OCI-LY1 (cell line): ENCODE results near the gene CCDC196.

Source experiments
- H2AFZ ChIP-seq: fragments of 200-600 bp; sonication (generic), shearing (Covaris generic); 2 replicates; pipeline ENCODE4 v1.6.0; 2014; ENCODE audit warnings: antibody characterized with exemption, mild to moderate bottlenecking, low read length
- H3F3A ChIP-seq: fragments of 200-600 bp; sonication (generic), shearing (Covaris generic); 2 replicates; pipeline ENCODE4 v1.6.0; 2014; ENCODE audit warnings: mild to moderate bottlenecking, antibody characterized with exemption, low read length, moderate library complexity; ENCODE audit not compliant: insufficient read depth
- H3K27ac ChIP-seq: fragments of 200-600 bp; sonication (generic); 2 replicates; pipeline ENCODE4 v1.5.1; 2014; ENCODE audit warnings: low read length, mixed run types, mild to moderate bottlenecking, low read depth; ENCODE audit not compliant: poor library complexity, severe bottlenecking
- H3K27me3 ChIP-seq: fragments of 200-600 bp; sonication (generic); 2 replicates; pipeline ENCODE4 v1.6.0; 2014; ENCODE audit warnings: antibody characterized with exemption, mild to moderate bottlenecking, low read length, moderate library complexity; ENCODE audit not compliant: insufficient read depth
- H3K36me3 ChIP-seq: fragments of 200-600 bp; sonication (generic); 2 replicates; pipeline ENCODE4 v1.6.1; 2014; ENCODE audit warnings: mild to moderate bottlenecking, antibody characterized with exemption, low read length, moderate library complexity, mixed read lengths; ENCODE audit not compliant: insufficient read depth
- H3K4me1 ChIP-seq: fragments of 200-600 bp; sonication (generic); 2 replicates; pipeline ENCODE4 v1.5.1; 2014; ENCODE audit warnings: mild to moderate bottlenecking, low read length, moderate library complexity; ENCODE audit not compliant: insufficient read depth, severe bottlenecking
- H3K4me2 ChIP-seq: fragments of 200-600 bp; sonication (generic), shearing (Covaris generic); 2 replicates; pipeline ENCODE4 v1.6.1; 2014; ENCODE audit warnings: low read length
- H3K4me3 ChIP-seq: fragments of 200-600 bp; sonication (generic); 2 replicates; pipeline ENCODE4 v1.5.1; 2014; ENCODE audit warnings: low read length, low read depth, mild to moderate bottlenecking, mixed read lengths; ENCODE audit not compliant: poor library complexity, severe bottlenecking
- H3K79me2 ChIP-seq: fragments of 200-600 bp; shearing (Covaris generic); 2 replicates; pipeline ENCODE4 v1.6.1; 2016; ENCODE audit warnings: mixed run types, low read length, mixed read lengths; ENCODE audit not compliant: insufficient read depth
- H3K9ac ChIP-seq: fragments of 200-600 bp; sonication (generic), shearing (Covaris generic); 2 replicates; pipeline ENCODE4 v1.6.1; 2014; ENCODE audit warnings: mild to moderate bottlenecking, low read length, mixed read lengths
- H3K9me2 ChIP-seq: fragments of 200-600 bp; sonication (generic), shearing (Covaris generic); 2 replicates; pipeline ENCODE4 v1.6.1; 2014; ENCODE audit warnings: low read depth, mild to moderate bottlenecking, low read length, mixed read lengths
- H3K9me3 ChIP-seq: fragments of 200-600 bp; shearing (Covaris generic); 2 replicates; pipeline ENCODE4 v1.6.1; 2014; ENCODE audit warnings: low read length, mixed read lengths
- H4K20me1 ChIP-seq: fragments of 200-600 bp; sonication (generic), shearing (Covaris generic); 2 replicates; pipeline ENCODE4 v1.6.0; 2016; ENCODE audit warnings: mild to moderate bottlenecking, low read length; ENCODE audit not compliant: insufficient read depth
- EZH2 ChIP-seq: fragments of 200-600 bp; sonication (generic), shearing (Covaris generic); IDR thresholded peaks from 2 replicates; pipeline ENCODE4 v1.8.0; 2017; ENCODE audit warnings: borderline replicate concordance, mixed run types, mild to moderate bottlenecking, antibody characterized with exemption, low read length, moderate library complexity, mixed read lengths
- TF ChIP-seq, protein P1 (sequence below): fragments of 200-600 bp; sonication (generic), shearing (Covaris generic); IDR thresholded peaks from 2 replicates; pipeline ENCODE4 v1.5.1; 2017; ENCODE audit warnings: mild to moderate bottlenecking, antibody characterized with exemption, low read length, moderate library complexity, mixed read lengths

CCDC196 gene

DNA sequence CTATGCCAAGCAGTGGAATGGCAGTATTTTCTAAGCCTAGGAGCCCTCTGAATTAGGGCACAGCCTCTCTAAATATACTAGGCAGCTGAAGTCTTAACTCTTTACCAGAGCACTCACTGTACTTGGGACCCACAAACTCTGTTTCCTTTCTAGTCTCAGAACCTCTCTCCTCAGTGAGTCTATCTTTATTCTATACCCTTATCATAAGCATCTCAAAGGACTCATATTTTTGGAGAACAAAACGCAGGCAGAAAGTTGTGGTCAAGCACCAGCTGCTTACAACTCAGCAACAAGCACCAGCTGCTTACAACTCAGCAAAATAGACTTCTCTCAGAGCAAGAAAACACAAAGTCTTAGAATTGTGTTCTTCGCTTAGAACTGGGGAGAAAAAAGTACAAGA is 993 bp downstream of the CCDC196 start:
- Histone ChIP-seq H3K4me2 (no peak overlapping the region), H3K9ac (no peak overlapping the region), H3F3A (no peaks in the 10 kb centered on the region), H3K9me3 (no peaks in the 10 kb centered on the region), H3K36me3 (no peaks in the 10 kb centered on the region), H4K20me1 (no peaks in the 10 kb centered on the region), H3K79me2 (no peaks in the 10 kb centered on the region), H3K4me3 (no peak overlapping the region), H2AFZ (no peak overlapping the region), H3K27ac (no peak overlapping the region), H3K9me2 (no peaks in the 10 kb centered on the region), H3K27me3 (no peaks in the 10 kb centered on the region), H3K4me1 (no peaks in the 10 kb centered on the region)
- no peak for TF ChIP-seq EZH2
- TF ChIP-seq, protein P1, sequence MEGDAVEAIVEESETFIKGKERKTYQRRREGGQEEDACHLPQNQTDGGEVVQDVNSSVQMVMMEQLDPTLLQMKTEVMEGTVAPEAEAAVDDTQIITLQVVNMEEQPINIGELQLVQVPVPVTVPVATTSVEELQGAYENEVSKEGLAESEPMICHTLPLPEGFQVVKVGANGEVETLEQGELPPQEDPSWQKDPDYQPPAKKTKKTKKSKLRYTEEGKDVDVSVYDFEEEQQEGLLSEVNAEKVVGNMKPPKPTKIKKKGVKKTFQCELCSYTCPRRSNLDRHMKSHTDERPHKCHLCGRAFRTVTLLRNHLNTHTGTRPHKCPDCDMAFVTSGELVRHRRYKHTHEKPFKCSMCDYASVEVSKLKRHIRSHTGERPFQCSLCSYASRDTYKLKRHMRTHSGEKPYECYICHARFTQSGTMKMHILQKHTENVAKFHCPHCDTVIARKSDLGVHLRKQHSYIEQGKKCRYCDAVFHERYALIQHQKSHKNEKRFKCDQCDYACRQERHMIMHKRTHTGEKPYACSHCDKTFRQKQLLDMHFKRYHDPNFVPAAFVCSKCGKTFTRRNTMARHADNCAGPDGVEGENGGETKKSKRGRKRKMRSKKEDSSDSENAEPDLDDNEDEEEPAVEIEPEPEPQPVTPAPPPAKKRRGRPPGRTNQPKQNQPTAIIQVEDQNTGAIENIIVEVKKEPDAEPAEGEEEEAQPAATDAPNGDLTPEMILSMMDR: no peak

- Histone ChIP-seq H3K27ac (no peak overlapping the region), H3K4me1 (no peaks in the 10 kb centered on the region), H3K4me2 (no peak overlapping the region), H3K27me3 (no peaks in the 10 kb centered on the region), H2AFZ (no peak overlapping the region), H3K9me3 (no peaks in the 10 kb centered on the region), H4K20me1 (no peaks in the 10 kb centered on the region), H3K4me3 (no peak overlapping the region), H3K9ac (no peak overlapping the region), H3K9me2 (no peaks in the 10 kb centered on the region), H3K36me3 (no peaks in the 10 kb centered on the region), H3K79me2 (no peaks in the 10 kb centered on the region), H3F3A (no peaks in the 10 kb centered on the region)
- TF ChIP-seq EZH2: no peak
- TF ChIP-seq, protein P1: no peak
Observed at GRCh38 chr14:66490143-66491111, 4.3 kb downstream of the CCDC196 start.

DNA sequence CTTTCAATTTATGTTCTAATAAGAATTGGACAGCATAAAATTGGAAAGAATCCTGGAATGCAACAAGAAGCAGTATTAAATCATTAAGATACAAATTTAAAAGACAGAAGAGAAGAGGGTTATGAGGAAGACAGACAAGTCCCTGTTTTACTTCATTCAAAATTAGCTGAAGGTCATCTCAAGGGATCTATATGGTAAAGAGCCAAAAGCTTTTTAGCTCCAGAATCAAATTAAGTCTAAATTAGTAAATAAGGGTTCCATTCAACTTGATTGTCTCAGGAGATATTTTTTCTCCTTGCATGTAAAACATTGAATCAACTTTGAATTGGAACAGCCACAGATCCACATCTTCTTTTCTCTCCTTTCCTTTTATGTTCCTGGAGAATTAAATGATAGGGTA is 7.6 kb downstream of the CCDC196 start:
- Histone ChIP-seq H3K9ac (no peak overlapping the region), H4K20me1 (no peaks in the 10 kb centered on the region), H3K36me3 (no peaks in the 10 kb centered on the region), H2AFZ (no peak overlapping the region), H3F3A (no peaks in the 10 kb centered on the region), H3K79me2 (no peaks in the 10 kb centered on the region), H3K9me3 (no peaks in the 10 kb centered on the region), H3K4me1 (no peaks in the 10 kb centered on the region), H3K4me3 (no peak overlapping the region), H3K9me2 (no peaks in the 10 kb centered on the region), H3K27me3 (no peaks in the 10 kb centered on the region), H3K27ac (no peak overlapping the region), H3K4me2 (no peak overlapping the region)
- TF ChIP-seq, protein P1: no peak
- TF ChIP-seq EZH2: no peak
